Measurements from ENCODE around the gene ZBTB46.

DNA sequence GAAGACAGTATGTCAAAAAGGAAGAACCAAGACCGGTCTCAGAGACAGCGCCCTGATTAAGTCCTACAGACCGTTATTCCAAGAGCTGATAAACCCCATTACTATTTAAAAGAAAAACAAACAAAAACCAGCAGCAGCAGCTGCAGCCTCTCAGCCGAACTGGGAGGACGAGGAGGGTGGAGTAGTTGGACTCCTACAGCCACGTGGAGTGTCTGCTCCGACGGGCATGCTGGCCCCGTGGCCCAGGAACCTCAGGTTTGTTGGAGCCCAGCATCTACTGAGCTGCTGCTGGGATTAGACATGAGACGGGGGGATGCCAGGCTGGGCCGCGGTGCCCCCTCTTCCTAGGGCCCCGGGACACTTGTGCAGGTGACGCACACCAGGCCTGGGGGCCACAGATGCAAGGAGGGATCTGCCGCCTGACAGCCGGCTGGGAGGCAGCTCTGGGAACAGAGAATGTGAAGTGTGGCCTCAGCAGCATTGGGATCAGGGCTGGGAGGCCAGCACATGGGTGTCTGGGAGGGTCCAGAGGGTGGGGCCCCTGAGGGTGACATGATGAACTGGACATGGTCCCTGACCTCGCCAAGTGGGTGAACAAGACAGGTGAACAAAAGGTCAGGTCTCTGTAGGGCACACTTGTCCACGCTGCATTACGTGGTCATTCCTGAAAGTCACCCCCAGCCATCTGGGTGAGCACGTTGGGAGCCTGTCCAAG lies 2.9 kb upstream of the ZBTB46 start:
- TF ChIP-seq, protein P1, sequence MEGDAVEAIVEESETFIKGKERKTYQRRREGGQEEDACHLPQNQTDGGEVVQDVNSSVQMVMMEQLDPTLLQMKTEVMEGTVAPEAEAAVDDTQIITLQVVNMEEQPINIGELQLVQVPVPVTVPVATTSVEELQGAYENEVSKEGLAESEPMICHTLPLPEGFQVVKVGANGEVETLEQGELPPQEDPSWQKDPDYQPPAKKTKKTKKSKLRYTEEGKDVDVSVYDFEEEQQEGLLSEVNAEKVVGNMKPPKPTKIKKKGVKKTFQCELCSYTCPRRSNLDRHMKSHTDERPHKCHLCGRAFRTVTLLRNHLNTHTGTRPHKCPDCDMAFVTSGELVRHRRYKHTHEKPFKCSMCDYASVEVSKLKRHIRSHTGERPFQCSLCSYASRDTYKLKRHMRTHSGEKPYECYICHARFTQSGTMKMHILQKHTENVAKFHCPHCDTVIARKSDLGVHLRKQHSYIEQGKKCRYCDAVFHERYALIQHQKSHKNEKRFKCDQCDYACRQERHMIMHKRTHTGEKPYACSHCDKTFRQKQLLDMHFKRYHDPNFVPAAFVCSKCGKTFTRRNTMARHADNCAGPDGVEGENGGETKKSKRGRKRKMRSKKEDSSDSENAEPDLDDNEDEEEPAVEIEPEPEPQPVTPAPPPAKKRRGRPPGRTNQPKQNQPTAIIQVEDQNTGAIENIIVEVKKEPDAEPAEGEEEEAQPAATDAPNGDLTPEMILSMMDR (IDR thresholded peaks at IDR 0.05; ENCODE audit: insufficient read depth, low read length, poor library complexity, severe bottlenecking): no peak
- TF ChIP-seq EZH2phosphoT487 (conservative IDR thresholded peaks at IDR 0.05; ENCODE audit: low read length): no peak

All from SU-DHL-6 (cell line).